Fibroblast of lung (primary cell): ENCODE measurements around the gene HCFC2.

ENCODE experiments used
- EZH2 ChIP-seq: IDR thresholded peaks from 2 replicates; pipeline ENCODE4 v1.5.1; 2012; ENCODE audit warnings: low read length, control low read depth, mild to moderate bottlenecking; ENCODE audit errors: missing control alignments
- TF ChIP-seq, protein P1 (sequence below), 2 donors: IDR thresholded peaks in 1 of 2; conservative IDR thresholded peaks in 1 of 2; 1 replicate in 1 of 2; 2 replicates in 1 of 2; pipeline ENCODE4 v1.5.1; 2011 to 2012; ENCODE audit warnings: low read length in 2 of 2, control low read depth in 1 of 2, inconsistent platforms in 1 of 2, low read depth in 1 of 2, mild to moderate bottlenecking in 1 of 2

DNA sequence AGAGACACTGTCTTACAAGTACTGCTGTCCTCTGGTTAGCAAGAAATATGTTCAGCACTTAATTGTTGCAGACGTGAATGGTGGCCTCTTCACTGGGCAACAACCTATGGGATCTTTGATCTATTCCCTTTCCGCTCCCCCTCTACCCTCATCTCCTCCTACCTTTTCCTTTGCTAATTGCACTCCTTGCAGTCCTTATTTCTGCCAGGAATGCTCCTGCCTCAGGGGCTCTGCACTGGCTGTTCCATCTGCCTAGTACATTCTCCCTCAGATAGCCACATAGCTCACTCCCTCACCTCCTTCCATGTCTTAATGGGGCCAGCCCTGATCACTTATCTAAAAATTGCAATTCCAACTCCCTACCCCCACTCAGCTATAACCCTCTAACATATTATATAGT lies 78.2 kb downstream of the HCFC2 start:
- TF ChIP-seq, protein P1, sequence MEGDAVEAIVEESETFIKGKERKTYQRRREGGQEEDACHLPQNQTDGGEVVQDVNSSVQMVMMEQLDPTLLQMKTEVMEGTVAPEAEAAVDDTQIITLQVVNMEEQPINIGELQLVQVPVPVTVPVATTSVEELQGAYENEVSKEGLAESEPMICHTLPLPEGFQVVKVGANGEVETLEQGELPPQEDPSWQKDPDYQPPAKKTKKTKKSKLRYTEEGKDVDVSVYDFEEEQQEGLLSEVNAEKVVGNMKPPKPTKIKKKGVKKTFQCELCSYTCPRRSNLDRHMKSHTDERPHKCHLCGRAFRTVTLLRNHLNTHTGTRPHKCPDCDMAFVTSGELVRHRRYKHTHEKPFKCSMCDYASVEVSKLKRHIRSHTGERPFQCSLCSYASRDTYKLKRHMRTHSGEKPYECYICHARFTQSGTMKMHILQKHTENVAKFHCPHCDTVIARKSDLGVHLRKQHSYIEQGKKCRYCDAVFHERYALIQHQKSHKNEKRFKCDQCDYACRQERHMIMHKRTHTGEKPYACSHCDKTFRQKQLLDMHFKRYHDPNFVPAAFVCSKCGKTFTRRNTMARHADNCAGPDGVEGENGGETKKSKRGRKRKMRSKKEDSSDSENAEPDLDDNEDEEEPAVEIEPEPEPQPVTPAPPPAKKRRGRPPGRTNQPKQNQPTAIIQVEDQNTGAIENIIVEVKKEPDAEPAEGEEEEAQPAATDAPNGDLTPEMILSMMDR (conservative IDR thresholded peaks at IDR 0.05 in 1 of 2, IDR thresholded peaks at IDR 0.05 in 1 of 2; ENCODE audit: low read depth in 1 of 2, low read length in 2 of 2): no peak
- TF ChIP-seq EZH2: no peak
